SK-N-DZ (cell line): Measurements from ENCODE around the gene HSFY1. TPM values are rescaled to one million over a fixed set of nuclear protein-coding genes. Genes with fewer than 3 reads are reported as not detected.
"Not testable (repeated sequence)": the region's sequence is repeated elsewhere in the genome, so short reads cannot be mapped to it uniquely, and the experiment has no call there.

Experiments used
- DNase-seq: peaks from one replicate; pipeline ENCODE4 v3.0.0-alpha.2; 2015; ENCODE audit warnings: low spot score
- polyA plus RNA-seq, 2 experiments: library from polyadenylated mRNA; depleted of rRNA; stranded (reverse); fragments of >200 nt; gene quantifications; 2 replicates each; pipeline ENCODE4 v1.2.3, GENCODE V29; 2014
- small RNA-seq, 2 experiments: library from RNA; depleted of rRNA; stranded (forward); fragments of <200 nt; gene quantifications; one replicate each; pipeline ENCODE3, GENCODE V24; 2014

HSFY1 gene, protein sequence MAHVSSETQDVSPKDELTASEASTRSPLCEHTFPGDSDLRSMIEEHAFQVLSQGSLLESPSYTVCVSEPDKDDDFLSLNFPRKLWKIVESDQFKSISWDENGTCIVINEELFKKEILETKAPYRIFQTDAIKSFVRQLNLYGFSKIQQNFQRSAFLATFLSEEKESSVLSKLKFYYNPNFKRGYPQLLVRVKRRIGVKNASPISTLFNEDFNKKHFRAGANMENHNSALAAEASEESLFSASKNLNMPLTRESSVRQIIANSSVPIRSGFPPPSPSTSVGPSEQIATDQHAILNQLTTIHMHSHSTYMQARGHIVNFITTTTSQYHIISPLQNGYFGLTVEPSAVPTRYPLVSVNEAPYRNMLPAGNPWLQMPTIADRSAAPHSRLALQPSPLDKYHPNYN
- polyA plus RNA-seq (2014; cell fraction: cytosol; rRNA removed) = not detected in 2 replicates
- not detected in 2 replicates for polyA plus RNA-seq (2014; cell fraction: nucleus; rRNA removed)

DNA sequence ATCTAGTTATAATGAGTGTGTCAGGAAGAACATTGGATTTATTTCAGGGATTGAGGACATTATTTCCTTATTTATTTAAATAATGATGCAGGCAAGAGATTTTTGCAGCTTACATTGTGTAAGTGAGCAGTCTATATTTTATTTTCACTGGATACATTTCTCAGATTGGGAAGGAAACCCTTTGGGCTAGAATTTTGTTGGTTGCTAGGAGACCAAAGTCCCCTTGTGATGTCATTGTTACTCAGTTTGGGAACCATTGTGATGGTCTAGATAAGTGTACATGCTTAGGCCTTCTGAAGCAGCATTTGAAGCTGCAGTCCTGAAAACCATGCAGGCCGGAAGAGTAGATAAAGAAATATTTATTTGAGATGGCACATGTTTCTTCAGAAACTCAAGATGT lies at the start of gene HSFY1:
Gene HSFY1 (plus strand): TSS at position 301 of the 400 bp plus-strand sequence. CDS start 68 bp downstream, at position 369.
- not testable (repeated sequence) for DNase-seq

DNA sequence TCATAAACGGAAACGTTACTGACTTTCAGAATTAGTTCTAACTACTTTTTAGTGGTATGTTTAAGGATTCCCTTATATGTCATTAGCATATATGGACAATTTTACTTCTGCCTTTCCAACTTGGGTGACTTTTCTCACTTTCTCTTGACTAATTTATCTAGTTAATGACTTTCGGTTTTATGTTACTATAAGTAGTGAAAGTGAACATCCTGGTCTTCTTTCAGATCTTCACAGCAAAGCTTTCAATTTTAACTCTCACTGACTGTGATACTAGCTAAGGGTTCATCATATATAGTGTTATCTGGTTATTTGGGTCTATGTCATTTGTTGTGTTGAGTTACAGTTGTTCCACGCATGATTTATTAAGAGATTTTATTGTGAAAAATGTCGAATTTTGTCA lies 42.3 kb upstream of the HSFY1 start:
- DNase-seq = not testable (repeated sequence)

DNA sequence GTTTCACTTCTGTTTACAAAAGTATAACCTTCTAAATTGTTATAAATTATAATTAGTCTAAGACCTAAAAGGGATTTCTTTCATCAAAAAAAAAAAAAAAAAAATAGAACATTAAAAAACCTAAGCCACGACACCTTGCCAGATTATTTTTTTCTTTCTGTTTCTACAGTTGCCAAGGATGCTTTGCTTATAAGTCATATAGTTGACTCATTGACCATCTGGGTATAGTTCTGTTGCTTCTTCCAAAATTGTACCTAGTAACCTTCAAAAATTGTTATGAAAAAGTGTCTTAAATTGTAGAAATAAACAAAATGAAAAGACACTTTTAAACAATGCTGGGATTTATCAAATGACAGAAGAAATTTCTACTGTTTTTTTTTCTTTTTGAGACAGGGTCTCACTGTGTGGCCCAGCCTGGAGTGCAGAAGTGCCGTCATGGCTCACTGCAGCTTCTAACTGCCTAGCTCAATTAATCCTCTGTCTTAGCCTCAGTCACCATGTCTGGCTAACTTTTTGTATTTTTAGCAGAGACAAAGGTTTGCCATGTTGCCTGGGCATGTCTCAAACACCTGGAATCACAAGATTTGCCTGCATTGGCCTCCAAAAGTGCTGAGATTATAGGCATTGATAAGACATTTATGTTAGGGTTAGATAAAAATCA lies 15.4 kb upstream of the HSFY1 start:
- DNase-seq = not testable (repeated sequence)

DNA sequence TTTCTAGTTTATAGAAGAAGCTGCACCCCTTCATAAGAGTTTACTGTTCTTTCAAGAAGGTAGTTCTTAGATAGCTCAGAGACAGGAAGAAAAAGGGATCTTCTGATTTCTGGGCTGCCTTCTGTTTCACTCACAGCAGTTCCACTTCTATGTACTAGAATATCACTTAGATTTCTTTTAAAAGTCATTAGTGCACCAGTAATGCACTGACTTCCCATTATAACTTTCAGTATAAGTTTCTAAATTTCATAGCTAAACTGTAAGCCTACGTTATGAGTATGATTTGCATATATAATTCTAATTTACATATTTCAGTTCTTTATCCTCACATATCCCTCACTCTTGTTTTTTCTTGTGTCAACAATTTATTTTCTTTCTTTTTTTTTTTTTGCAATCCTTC lies 7.6 kb upstream of the HSFY1 start:
- DNase-seq = not testable (repeated sequence)

DNA sequence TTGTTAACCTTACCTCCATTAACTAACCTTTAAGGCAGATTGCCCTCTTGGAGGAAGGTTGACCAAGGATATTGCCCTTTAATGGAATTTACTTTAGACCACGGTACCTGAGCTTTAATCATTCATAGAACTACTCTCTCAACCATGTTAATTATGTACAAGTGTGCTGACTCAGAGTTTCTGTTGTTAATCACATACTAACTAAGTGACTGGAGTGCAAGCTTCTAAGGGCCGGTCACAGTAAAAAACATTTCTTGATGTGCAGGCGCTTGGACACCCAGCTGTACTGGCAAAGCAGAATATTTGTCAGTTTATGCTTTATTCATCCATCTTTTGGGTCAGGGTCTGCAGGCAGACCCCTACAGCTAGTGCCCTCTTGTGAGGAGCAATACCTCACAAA lies 6.6 kb downstream of the HSFY1 start:
- not testable (repeated sequence) for DNase-seq

DNA sequence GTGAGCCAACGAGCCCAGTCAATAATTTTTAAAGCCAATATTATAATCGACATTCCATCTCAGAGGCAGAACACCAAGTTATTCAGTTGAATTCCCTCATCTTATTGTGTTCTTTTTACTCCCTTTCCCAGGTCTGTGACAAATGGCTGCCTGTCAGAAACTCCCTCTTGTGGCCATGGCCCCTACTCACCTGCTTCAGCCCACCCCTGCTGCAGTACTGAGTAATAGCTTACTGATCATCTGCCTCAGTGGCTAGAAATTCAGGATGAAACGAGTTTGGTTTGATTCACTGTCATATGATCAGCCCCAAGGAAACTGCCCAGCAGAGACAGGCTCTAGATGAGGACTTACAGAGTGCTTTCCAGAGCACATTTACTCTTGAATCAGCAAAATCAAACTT lies 19.4 kb downstream of the HSFY1 start:
- DNase-seq = not testable (repeated sequence)

Small RNAs within 50 kb of the gene (small RNA-seq; reads per million reads assigned to genes)
- gene GPM6BP1 (0 reads per million in 2 experiments), gene PRYP5 (0 reads per million in 2 experiments)
